ENCODE results near the gene SNURF. TPM values are rescaled to one million over a fixed set of nuclear protein-coding genes. Genes with fewer than 3 reads are reported as not detected.
"Not testable (repeated sequence)": the region's sequence is repeated elsewhere in the genome, so short reads cannot be mapped to it uniquely, and the experiment has no call there.

Gene SNURF
- polyA plus RNA-seq, 3 donors: 7.9 to 18.6 (median 12.2) TPM

GRCh38 chr15:24961967-24962366 lies 7.2 kb downstream of the SNURF start:
- no peak for DNase-seq

- DNase-seq: no peak
Observed at GRCh38 chr15:24962880-24963279, 8.1 kb downstream of the SNURF start.

GRCh38 chr15:24966364-24967103 lies 11.7 kb downstream of the SNURF start:
- no peak for DNase-seq

GRCh38 chr15:24971052-24971451 lies 16.3 kb downstream of the SNURF start:
- DNase-seq: no peak

- DNase-seq: no peak
Observed at GRCh38 chr15:24971772-24972171, 17.0 kb downstream of the SNURF start.

GRCh38 chr15:24972707-24973106 lies 17.9 kb downstream of the SNURF start:
- DNase-seq: not testable (repeated sequence)

- DNase-seq: no peak
Observed at GRCh38 chr15:24976932-24977331, 22.1 kb downstream of the SNURF start.

GRCh38 chr15:24977686-24978085 lies 22.9 kb downstream of the SNURF start:
- DNase-seq: no peak

GRCh38 chr15:24985224-24985623 lies 30.4 kb downstream of the SNURF start:
- no peak for DNase-seq

- no peak for DNase-seq
Observed at GRCh38 chr15:24986653-24987052, 31.9 kb downstream of the SNURF start.

Other genes with a start within 250 kb of the SNURF start
- gene SNRPN, start within 50 bp of the SNURF start, polyA plus RNA-seq (ENCODE audit: insufficient read length in 3 of 3): 100 to 1,000 TPM; 193 to 243 (median 232) TPM

All from renal pelvis (tissue), 4 donors.